ENCODE measurements around the gene OR2AG2. TPM values are rescaled to one million over a fixed set of nuclear protein-coding genes. Genes with fewer than 3 reads are reported as not detected.

Gene OR2AG2
- total RNA-seq, 3 donors from 2014 or later, result 0.14 to 0.49 (median 0.28) TPM

GRCh38 chr11:6719576-6719975 lies 52.2 kb downstream of the OR2AG2 start:
- Histone ChIP-seq H3K4me3 (no peak overlapping the region), H3K4me1 (ENCODE audit: low read depth) (no peaks in the 10 kb centered on the region), H3K9me3 (no peaks in the 10 kb centered on the region), H3K36me3 (ENCODE audit: low read depth) (no peaks in the 10 kb centered on the region)
- DNase-seq, result no peak
- intact Hi-C loops (cut with DNase I, micrococcal nuclease), result no loop called here
- TF ChIP-seq CTCF (IDR thresholded peaks at IDR 0.05), result no peak
- no peak for ATAC-seq

GRCh38 chr11:6717426-6717825 lies 54.4 kb downstream of the OR2AG2 start:
- intact Hi-C loops (cut with DNase I, micrococcal nuclease), result no loop called here
- Histone ChIP-seq H3K4me1 (ENCODE audit: low read depth) (no peaks in the 10 kb centered on the region), H3K36me3 (ENCODE audit: low read depth) (no peaks in the 10 kb centered on the region), H3K9me3 (peaks cover 2% of the 10 kb centered on the region), H3K4me3 (no peak overlapping the region)
- ATAC-seq (no peak), DNase-seq (no peak)
- TF ChIP-seq CTCF (IDR thresholded peaks at IDR 0.05), result no peak

Other genes with a start within 250 kb of the OR2AG2 start
- gene RRP8, start 168.4 kb downstream of the OR2AG2 start, total RNA-seq, result 10 to 100 TPM; 20.5 to 33.7 (median 20.7) TPM
- 100 to 1,000 TPM; 113 to 323 (median 115) TPM for gene ILK, start 168.2 kb downstream of the OR2AG2 start, total RNA-seq
- 100 to 1,000 TPM in 2 of 3 donors, 10 to 100 TPM in 1; 84.0 to 135 (median 115) TPM for gene TAF10, start 159.8 kb downstream of the OR2AG2 start, total RNA-seq
- 100 to 1,000 TPM in 1 of 3 donors, 10 to 100 TPM in 2; 86.4 to 116 (median 93.8) TPM for gene TPP1, start 152.6 kb downstream of the OR2AG2 start, total RNA-seq
- 10 to 100 TPM in 1 of 3 donors, 1 to 10 TPM in 2; 3.5 to 38.8 (median 6.0) TPM for gene DCHS1, start 116.2 kb downstream of the OR2AG2 start, total RNA-seq
- gene MRPL17, start 88.6 kb downstream of the OR2AG2 start, total RNA-seq, result 10 to 100 TPM; 21.2 to 29.7 (median 29.6) TPM
- gene OR2AG1, start 11.0 kb upstream of the OR2AG2 start, total RNA-seq, result not detected
- gene OR6A2, start 27.7 kb upstream of the OR2AG2 start, total RNA-seq, result under 1 TPM; 0.28 to 0.69 (median 0.29) TPM
- gene OR10A5, start 73.7 kb upstream of the OR2AG2 start, total RNA-seq, result not detected
- gene OR10A2, start 91.1 kb upstream of the OR2AG2 start, total RNA-seq, result under 1 TPM in 1 of 3 donors, not detected in 2; 0.06 TPM
- not detected for gene OR10A4, start 104.6 kb upstream of the OR2AG2 start, total RNA-seq
- gene OR2D2, start 120.5 kb upstream of the OR2AG2 start, total RNA-seq, result 1 to 10 TPM in 1 of 3 donors, under 1 TPM in 2; 0.28 to 2.1 (median 0.53) TPM
- gene OR2D3, start 149.0 kb upstream of the OR2AG2 start, total RNA-seq, result not detected
- gene ZNF215, start 154.4 kb upstream of the OR2AG2 start, total RNA-seq, result 1 to 10 TPM; 3.0 to 7.5 (median 5.1) TPM
- 1 to 10 TPM; 1.8 to 4.0 (median 3.4) TPM for gene ZNF214, start 248.4 kb upstream of the OR2AG2 start, total RNA-seq
- gene NLRP14, start 248.5 kb upstream of the OR2AG2 start, total RNA-seq, result under 1 TPM; 0.17 to 0.25 (median 0.24) TPM